Fibroblast of skin of left biceps (primary cell): ENCODE data around the gene PSTPIP1.

Experiments
- DNase-seq, 2 experiments: peaks; one replicate each; pipeline ENCODE4 v3.0.0-alpha.2; 2013; ENCODE audit warnings: low read depth in 2 of 2

PSTPIP1 gene

GRCh38 chr15:77042955-77043920 lies 48.3 kb downstream of the PSTPIP1 start:
- DNase-seq, result no peak

DNA sequence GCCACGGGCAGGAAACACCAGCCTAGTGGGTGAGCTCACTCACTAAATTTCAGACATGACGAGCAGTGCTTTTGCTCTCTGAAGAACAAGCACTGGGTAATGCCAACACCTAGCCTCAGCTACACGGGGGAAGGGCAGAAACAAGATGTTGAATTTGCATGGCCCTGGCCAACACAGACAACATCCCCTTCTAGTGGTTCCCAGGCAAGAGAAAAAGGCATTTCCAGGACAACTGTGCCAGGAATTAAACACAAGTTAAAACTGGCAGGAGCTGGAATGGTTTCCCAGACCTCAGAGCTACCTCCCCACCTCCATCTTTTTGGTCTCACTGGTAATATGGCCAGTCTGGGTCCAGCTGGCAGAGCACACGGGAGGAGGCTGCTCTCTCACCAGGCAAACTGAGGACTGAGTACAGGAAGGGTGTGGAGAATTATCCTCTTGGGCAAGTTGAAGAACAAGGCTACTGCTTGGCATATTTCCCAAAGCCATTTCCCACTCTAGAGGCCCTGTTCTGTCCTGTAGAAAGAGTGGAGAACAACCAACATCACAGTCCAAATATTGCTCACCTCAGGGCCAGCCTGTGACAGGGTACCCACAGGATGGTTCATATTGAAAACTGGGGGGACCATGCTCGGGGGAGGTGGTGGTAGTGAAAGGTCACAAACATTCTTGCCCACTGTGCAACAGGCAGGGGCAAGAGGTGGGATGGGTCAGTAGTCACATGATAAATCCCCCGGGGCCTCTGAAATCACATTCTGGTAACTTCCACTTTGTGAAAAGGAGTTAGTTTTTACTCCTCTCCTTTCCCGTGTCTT lies 49.5 kb downstream of the PSTPIP1 start:
- DNase-seq, result no peak

GRCh38 chr15:77045985-77046384 lies 51.1 kb downstream of the PSTPIP1 start:
- no peak for DNase-seq

GRCh38 chr15:77046704-77047412 lies 51.9 kb downstream of the PSTPIP1 start:
- no peak for DNase-seq

DNA sequence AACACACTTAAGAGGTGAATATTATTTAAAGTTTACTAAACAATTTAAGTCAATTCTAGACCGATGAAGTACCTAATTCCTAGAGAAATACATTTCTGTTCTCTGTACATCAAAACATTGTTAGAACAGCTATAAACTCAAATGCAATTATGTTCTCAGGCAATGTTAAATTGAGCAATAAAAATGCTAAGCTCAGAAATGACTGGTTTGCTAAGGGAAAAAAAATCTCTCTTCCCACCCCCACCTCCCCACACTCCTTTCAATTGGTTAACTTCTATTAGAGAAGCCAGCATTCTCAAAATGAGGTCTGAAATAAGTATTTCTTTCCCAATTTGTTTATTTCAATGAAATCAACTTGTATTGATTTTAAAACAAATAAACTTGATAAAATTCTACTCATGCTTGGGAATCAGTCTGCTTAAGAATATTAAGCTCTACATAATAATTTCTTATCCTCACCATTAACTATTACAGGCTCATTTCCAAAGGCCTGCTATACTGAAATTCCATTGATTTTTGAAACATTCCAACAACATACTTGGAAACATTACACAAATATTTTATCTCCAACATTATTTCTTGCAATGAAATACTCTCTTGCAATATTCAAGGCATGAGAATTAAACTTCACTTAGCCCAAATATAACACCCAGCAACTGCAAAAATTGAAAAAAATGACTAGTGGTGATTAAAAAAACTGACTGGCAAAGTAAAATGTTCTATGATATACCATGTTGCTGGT lies 53.4 kb downstream of the PSTPIP1 start:
- no peak for DNase-seq

GRCh38 chr15:77052556-77052955 lies 57.6 kb downstream of the PSTPIP1 start:
- DNase-seq, result no peak

- DNase-seq, result no peak
Measured at GRCh38 chr15:77053709-77054108, 58.8 kb downstream of the PSTPIP1 start.

DNA sequence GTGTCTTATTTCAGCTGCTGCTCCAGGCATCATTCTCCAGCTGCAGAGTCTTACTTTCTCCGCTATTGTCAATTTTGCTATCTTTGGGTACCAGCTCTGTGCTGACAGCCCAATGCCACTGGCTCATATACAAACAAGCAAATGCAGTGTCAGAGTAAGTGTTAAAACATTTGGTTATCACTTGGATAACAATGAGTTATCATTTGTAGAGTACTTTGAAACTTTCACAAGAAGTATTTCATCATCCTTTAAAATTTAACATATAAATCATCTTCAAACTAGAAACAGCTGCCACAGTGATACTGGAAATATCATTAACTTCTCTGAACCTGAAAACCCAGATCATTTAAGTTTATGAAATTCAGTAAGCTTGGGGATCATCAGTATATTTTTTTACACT lies 62.1 kb downstream of the PSTPIP1 start:
- peak in 1 of 2 experiments; percentile 17 for DNase-seq

GRCh38 chr15:77057685-77058084 lies 62.8 kb downstream of the PSTPIP1 start:
- DNase-seq, result no peak

- DNase-seq, result no peak
Measured at GRCh38 chr15:77058468-77058867, 63.5 kb downstream of the PSTPIP1 start.

DNA sequence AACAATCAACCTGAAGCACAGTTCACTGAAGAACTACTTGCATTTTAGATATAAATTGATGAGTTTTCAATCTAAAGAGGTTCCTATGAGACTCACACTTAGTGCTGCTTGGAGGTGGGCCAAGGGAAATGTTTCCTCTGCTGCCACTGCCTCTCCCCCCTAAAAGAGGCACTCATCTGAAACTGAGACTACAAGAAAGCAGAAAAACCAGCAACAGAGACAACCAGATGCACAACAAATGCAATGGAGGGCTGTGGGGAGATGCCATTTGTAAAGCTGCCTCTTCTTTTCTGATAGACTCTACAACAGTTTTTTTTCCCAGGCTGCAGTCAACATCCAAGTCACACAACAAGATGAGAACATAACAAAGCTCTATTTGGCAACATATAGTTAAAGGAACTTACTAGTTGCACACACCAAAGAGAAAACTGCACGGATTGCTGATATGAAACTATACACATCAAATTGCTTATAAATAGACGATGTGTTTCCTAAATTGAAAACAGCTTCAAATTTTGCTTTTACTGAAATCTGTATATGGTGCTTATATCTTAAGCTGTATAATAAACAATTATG lies 64.9 kb downstream of the PSTPIP1 start:
- DNase-seq, result no peak

- DNase-seq, result peak in 1 of 2 experiments; percentile 31
Measured at GRCh38 chr15:77060546-77060945, 65.6 kb downstream of the PSTPIP1 start.

DNA sequence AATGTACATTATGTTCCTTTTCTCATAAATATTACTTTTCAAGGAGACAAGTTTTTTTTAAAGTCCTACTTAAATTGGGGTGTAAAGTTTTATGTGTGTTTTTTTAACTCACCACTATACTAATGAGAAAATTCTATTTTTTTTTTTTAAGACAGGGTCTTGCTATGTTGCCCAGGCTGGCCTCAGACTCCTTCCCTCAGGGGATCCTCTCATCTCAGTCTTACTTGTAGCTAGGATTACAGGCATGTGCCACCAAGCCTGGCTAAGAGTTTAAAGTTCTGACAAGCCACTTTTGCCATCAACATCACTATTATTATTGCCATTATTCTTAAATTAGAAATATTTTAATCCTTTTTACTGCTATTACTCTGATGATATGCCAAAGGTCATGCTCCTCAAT lies 68.3 kb downstream of the PSTPIP1 start:
- DNase-seq, result no peak

GRCh38 chr15:77064063-77064462 lies 69.1 kb downstream of the PSTPIP1 start:
- DNase-seq, result no peak

- DNase-seq, result no peak
Measured at GRCh38 chr15:77064539-77065308, 69.8 kb downstream of the PSTPIP1 start.

DNA sequence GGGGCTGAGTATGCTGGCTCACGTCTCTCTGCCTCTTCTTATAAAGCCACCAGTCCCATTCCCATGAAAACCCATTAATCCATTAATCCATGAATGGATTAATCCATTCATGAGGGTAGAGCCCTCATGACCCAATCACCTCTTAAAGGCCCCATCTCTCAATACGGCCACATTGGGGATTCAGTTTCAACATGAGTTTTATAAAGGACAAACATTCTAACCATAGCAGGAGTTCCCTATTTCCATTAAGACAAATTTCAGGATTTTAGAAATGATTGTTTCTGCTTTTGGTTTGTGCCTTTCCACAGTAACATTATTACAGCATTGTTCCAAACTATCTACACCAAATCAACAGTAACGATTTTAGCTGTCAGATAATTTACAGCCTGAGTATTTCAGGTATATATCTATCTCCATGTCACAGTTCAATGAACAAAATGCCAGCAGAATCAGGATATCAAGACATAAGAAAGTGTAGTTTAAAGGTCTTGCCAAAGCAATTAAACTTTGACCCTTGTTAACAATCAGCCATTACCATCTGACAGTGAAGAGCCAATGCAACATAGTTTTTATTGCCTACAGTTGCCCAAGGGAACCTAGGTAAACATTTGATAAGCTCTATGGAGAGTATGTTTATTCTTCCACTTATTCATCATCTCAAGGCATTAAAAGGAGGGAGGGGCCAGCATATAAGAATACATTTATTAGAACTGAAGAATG lies 72.2 kb downstream of the PSTPIP1 start:
- no peak for DNase-seq

- DNase-seq, result no peak
Measured at GRCh38 chr15:77067691-77068367, 72.9 kb downstream of the PSTPIP1 start.

DNA sequence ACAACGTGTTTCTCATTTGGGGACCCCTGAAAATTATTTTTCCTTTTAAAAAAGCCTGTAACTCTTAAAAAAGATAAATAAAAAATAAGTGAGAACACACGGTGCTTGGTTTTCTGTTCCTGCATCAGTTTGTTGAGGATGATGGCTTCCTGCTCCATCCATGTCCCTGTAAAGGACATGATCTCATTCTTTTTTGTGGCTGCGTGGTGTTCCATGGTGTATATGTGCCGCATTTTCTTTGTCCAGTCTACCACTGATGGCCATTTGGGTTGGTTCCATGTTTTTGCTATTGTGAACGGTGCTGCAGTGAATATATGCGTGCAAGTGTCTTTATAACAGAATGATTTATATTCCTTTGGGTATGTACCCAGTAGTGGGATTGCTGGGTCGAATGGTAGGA lies 73.7 kb downstream of the PSTPIP1 start:
- DNase-seq, result no peak
